Activated T-cell treated with anti-CD3 and anti-CD28 coated beads for 1 hour (primary cell): ENCODE results near the gene GPR161.
"Not testable (repeated sequence)": the region's sequence is repeated elsewhere in the genome, so short reads cannot be mapped to it uniquely, and the experiment has no call there.

ENCODE experiments used
- DNase-seq: peaks from one replicate; pipeline ENCODE4 v3.0.0-alpha.2; 2020; ENCODE audit warnings: low read depth

GPR161 gene

GRCh38 chr1:168086438-168086837, 50.3 kb downstream of the GPR161 start:
- DNase-seq: no peak

DNA sequence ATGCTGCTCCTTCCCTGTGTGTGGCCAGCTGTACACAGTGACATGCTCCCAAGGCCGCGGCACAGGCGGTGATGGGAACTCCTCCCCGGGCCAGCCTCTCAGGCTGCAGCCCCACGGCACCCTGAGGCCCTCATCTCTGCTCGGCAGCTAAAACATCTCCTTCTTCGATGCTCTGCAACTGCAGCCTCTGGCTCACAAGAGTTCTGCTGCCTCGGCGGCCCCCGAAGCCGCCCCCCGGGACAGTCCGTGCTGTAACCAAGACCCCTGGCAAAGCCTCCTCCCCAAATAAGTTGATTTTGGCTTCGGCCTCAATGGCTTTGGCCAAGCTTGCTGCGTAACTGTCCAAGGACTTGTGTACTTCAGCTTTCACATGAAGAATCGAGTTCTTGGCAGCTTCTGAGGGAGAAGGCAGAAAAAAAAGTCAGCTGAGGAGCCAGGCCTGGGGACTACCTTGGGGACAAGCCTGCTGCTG, 51.3 kb downstream of the GPR161 start:
- no peak for DNase-seq

- DNase-seq: peak; percentile 48
These were observed 52.1 kb downstream of the GPR161 start for GRCh38 chr1:168084396-168085231.

DNA sequence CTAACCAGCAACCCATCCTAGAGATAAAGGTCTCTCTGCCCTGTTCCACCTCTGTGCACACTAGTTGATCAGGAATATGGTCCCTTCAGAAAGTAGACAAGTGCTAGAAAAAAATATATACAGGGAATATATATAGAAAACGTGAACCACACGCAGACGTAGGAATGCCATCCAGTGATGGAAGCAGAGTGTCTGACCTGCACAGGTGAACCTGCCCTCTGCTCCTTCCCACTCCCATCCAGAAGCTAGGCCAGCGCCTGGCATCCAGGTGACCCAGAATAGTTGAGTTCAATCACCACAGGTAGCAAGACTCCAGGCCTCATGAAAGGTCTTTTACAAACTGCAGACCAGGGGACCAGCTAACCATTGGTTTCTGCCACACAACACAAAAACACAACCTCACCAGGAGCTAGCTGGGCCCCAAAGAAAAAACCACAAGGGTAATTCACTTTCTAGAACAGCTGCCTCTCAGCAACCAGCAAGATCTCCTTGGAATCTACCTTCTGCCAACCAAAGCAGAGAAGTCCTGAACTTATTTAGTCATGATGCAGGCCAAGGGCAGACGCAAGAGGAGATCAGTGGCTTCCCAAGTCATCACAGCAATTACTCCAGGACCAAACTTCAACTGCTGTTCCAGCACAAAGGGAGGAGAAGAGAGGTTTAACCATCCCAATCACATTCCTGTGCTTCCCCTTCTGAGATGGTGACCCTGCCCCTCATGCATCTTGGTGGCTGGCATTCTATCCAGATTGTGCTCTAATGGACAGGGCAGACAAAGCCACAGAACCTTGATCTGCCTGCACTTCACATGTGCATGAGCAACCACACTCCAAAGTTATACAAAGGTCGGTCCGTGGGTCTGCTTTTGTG, 53.0 kb downstream of the GPR161 start:
- no peak for DNase-seq

GRCh38 chr1:168082008-168082876, 54.5 kb downstream of the GPR161 start:
- peak; percentile 52 for DNase-seq

DNA sequence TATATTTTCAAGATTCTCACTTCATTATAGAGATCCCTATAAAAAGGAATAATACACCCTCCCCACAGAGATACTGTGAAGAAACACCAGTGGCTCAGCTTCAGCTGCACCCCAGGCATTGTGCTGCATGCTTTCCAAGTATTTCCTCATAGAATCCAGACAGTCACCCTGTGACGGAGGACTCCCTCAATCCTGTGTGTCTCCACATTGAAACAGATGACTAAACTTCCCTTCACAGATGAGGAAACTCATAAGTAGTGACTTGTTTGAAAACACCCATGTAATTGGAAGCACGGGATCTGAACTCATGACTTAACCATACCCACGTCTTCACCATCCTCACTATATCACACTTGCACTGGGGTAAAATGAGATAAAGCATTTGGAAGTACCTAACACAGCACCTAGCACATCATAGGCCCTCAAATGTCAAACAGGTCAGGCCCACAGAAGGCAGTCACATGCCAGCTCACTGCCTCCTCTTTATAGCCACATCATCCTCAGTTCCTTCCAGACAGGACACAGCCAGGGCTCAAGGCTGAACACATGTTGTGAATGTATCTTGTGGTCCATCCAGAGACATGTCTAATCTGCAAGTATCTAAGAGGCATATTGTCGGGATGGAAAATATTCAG, 55.2 kb downstream of the GPR161 start:
- DNase-seq: no peak

DNA sequence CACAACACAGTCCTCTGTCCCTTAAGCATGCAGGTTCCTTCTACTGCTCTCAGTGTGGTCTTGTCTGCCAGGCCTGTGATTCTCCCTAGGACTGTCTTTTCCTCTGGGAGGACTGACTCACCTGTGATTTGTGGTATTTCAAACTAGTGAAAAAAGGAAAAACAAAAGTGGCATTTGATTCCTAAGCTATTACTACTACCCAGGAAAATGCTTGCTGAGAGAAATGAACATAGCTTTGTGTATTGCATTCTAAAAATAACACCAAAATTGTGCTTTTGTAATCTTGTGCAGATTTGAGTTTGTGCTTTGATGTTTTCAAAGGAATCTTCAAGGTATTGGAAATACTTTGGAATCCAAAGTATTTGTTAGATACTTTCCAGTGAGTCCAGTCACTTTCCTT, 57.0 kb downstream of the GPR161 start:
- DNase-seq: no peak

GRCh38 chr1:168069384-168069783, 67.3 kb downstream of the GPR161 start:
- no peak for DNase-seq

- DNase-seq: no peak
These were observed 71.2 kb downstream of the GPR161 start for GRCh38 chr1:168065506-168065905.

DNA sequence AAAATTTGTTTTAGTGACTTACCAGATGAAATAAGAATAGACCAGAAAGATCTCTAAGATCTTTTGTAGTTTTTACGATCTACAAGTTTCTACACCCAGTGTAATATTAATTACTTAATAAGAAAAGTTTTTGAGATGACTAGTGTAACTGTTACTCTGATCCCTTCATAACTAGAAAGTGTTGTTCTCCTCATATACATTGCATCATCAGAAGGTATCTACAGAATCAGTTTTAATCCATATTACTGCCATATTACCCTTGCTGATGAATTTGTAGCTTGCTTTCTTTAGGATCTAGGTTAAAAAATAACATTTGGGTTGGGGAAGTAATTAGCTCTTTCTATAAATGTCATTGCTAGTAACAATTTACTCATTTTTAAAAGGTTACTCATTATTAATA, 72.5 kb downstream of the GPR161 start:
- no peak for DNase-seq

DNA sequence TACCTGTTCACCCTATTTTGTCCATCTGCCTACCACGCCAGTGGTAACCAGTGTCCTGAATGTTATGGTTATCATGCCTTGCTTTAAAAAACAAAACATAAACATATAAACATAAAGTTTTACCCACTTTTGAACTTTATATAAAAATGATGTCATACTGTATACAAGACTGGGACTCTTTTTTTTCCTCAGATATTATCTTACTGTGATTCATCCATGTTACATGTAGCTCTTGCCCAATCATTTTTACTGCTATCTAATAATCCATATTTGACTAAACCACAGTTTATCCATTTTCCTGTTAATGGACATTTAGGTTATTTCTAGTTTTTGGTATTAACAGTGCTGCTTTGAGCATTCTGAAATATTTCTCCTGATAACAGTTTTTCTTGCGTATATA, 78.8 kb downstream of the GPR161 start:
- DNase-seq: no peak

DNA sequence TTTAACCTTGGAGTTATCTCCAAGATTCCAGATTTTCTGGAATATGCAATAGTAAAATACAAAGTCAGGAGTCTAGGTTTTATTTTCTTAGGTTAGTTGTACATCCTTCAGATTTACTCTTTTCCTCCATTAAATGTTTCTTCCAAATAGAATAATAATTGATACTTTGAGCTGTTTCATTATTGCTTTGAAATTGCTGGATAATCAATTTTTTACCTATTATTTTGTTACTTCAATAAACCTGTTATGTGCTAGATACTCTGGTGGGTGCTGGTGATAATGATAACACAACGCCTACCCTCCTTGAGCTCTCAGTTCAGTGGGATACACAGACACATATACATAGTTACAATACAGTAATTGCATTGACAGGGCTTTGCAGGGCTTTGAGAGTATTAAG, 79.4 kb downstream of the GPR161 start:
- DNase-seq: no peak

GRCh38 chr1:168056152-168056551, 80.6 kb downstream of the GPR161 start:
- not testable (repeated sequence) for DNase-seq

GRCh38 chr1:168054117-168054516, 82.6 kb downstream of the GPR161 start:
- no peak for DNase-seq

GRCh38 chr1:168053681-168054080, 83.0 kb downstream of the GPR161 start:
- DNase-seq: no peak

DNA sequence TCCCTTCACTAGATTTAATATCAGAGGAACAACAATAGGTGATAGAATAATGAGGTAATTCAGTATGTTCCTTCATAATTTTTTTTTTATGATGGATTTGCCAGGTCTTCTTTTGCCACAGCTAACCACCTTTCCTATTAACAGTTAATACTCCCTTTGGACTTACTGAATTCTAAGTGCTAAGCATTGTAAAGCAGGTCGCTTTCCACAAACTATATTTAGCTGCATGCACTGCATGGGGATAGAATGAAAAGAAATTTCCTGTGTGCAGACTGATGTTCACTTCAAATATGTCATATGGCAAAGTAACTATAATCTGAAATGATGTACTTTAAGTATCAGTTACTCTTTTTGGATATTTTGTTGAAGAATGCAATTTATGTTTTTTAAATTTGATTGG, 85.8 kb downstream of the GPR161 start:
- DNase-seq: no peak

- DNase-seq: no peak
These were observed 86.4 kb downstream of the GPR161 start for GRCh38 chr1:168050307-168050706.

GRCh38 chr1:168045311-168045710, 91.4 kb downstream of the GPR161 start:
- DNase-seq: no peak

DNA sequence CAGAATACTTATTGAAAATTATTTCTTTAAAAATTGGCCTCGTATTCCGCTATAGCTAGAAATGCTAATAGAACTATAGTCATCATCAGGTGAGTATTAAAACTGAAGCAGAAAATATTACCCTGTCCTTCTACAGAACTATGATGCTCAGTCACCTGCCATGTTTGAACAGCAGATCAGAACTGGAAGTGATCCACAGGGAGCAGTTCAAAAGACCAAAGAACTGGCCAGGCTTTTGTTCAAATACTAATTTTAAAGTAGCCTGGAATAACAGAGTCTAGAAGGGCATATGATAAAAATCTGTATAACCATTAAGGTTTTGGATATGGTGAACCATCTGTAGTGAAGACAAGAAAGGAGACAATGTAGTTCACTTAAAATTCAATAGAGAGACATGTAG, 94.4 kb downstream of the GPR161 start:
- DNase-seq: no peak

DNA sequence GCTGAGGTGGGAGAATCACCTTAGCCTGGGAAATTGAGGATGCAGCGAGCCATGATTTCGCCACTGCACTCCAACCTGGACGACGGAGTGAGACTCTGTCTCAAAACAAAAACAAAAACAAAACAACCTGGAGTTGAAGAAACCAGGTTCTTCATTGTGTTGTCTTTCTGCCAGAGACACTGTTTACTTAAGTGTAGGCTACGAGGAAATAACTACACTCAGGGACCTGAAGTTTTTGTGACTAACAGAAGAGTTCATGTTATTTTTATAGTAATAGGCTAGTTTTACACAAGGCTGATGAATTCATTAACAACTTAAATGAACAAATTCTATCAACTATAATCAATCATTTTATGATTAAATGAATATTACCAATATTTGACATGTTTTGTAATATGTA, 101.4 kb downstream of the GPR161 start:
- DNase-seq: no peak

GRCh38 chr1:168032029-168032428, 104.7 kb downstream of the GPR161 start:
- DNase-seq: no peak

DNA sequence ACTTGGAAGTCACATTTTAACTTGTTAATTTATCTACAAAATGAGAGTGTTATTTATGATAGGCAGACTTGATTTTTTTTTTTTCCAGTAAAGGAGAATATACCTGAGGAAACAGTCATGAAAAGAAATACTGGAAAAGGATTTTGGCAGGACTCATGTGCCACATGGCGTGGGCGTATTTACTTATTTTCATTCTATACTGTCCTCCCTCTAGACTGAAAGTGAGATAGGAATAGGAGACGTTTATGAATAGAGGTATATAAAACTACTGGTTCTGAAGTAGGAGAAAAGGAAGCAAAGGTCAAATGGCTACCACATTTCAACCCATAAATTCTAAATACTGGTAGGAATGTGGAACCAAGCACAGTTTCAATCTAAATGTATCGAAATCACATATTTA, 105.1 kb downstream of the GPR161 start:
- DNase-seq: no peak
